GM12892 (cell line): Measurements from ENCODE around the gene PDZD2.

ENCODE experiments used
- POLR2A ChIP-seq: IDR thresholded peaks from 2 replicates; pipeline ENCODE4 v1.6.1; 2011; ENCODE audit warnings: low read depth, low read length, control low read depth
- POLR2AphosphoS5 ChIP-seq: IDR thresholded peaks from 2 replicates; pipeline ENCODE4 v1.6.1; 2011; ENCODE audit warnings: low read depth, low read length, control low read depth
- TAF1 ChIP-seq: IDR thresholded peaks from 2 replicates; pipeline ENCODE4 v1.6.1; 2011; ENCODE audit warnings: low read depth, mild to moderate bottlenecking, control low read depth, low read length, borderline replicate concordance

DNA sequence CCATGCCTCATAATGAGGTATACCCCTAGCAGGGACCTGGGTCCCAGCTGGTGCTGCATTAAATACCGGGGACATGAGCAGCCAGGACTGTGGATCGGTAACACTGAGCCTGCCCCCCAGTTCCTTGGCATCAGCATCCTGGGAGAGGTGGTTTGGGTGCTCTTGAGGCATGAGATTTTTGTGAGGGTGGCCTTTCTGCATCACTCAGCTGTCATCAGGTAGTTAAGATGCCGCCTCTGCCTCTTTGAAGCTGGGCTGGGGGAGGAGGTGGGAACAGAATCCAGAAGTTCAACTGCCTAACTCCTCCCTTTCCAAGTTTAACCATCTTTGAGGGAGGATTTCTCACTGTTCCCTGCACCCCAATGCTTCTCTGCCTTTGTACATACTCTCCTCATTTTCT, 112.7 kb downstream of the PDZD2 start:
- TF ChIP-seq POLR2A (no peak), POLR2AphosphoS5 (no peak), TAF1 (no peak)
